CD4-positive, alpha-beta memory T cell (primary cell): ENCODE data around the gene NCOA5. TPM values are rescaled to one million over a fixed set of nuclear protein-coding genes. Genes with fewer than 3 reads are reported as not detected.

ENCODE experiments used
- CTCF ChIA-PET: fragments of 350-600 bp; sonication (Branson Sonifier 250); formaldehyde crosslinking; loops from one replicate; lab custom pipeline; 2021; ENCODE audit warnings: inconsistent platforms; ENCODE audit not compliant: partially characterized antibody; lab: Charles Lee
- POLR2A ChIA-PET: fragments of 350-600 bp; sonication (Branson Sonifier 250); formaldehyde crosslinking; loops from one replicate; lab custom pipeline; 2021; ENCODE audit not compliant: partially characterized antibody; lab: Charles Lee
- DNase-seq, 5 donors: peaks; one replicate each; pipeline versions ENCODE4 v3.0.0 to v3.0.0-alpha.2; 2020 to 2022; ENCODE audit warnings: mixed read lengths in 1 of 5
- H3K27ac ChIP-seq: one replicate; pipeline ENCODE4 v1.7.0; 2013; ENCODE audit warnings: low read depth, low read length
- H3K27me3 ChIP-seq: 2 replicates; pipeline ENCODE4 v1.7.0; 2013; ENCODE audit warnings: mild to moderate bottlenecking, low read length, moderate library complexity; ENCODE audit not compliant: insufficient read depth
- H3K36me3 ChIP-seq: 2 replicates; pipeline ENCODE4 v1.7.0; 2013; ENCODE audit warnings: mild to moderate bottlenecking, low read length, moderate library complexity; ENCODE audit not compliant: insufficient read depth
- H3K4me1 ChIP-seq: 2 replicates; pipeline ENCODE4 v1.7.0; 2013; ENCODE audit warnings: mild to moderate bottlenecking, low read length, moderate library complexity; ENCODE audit not compliant: insufficient read depth
- H3K4me3 ChIP-seq, 2 donors: one replicate each; pipeline ENCODE4 v1.7.0; 2013; ENCODE audit warnings: low read length in 2 of 2, mild to moderate bottlenecking in 1 of 2
- H3K9me3 ChIP-seq, 2 donors: one replicate each; pipeline ENCODE4 v1.7.0; 2013; ENCODE audit warnings: low read length in 2 of 2, control low read depth in 1 of 2; ENCODE audit not compliant: control insufficient read depth in 1 of 2
- H3K27ac Mint-ChIP-seq, 7 donors: one replicate each; pipeline ENCODE4 v1.8.0; 2020 to 2021; ENCODE audit warnings: mixed read lengths in 7 of 7, mild to moderate bottlenecking in 6 of 7, inconsistent platforms in 3 of 7, moderate library complexity in 3 of 7
- H3K27me3 Mint-ChIP-seq, 2 donors: one replicate each; pipeline ENCODE4 v1.8.0; 2020 to 2021; ENCODE audit warnings: mixed read lengths in 2 of 2
- H3K36me3 Mint-ChIP-seq, 2 donors: one replicate each; pipeline ENCODE4 v1.8.0; 2020 to 2021; ENCODE audit warnings: mixed read lengths in 2 of 2, inconsistent platforms in 1 of 2, mild to moderate bottlenecking in 1 of 2
- H3K4me1 Mint-ChIP-seq, 4 donors: one replicate each; pipeline ENCODE4 v1.8.0; 2020 to 2021; ENCODE audit warnings: mixed read lengths in 4 of 4, mild to moderate bottlenecking in 1 of 4
- H3K4me3 Mint-ChIP-seq, 8 donors: one replicate each; pipeline ENCODE4 v1.8.0; 2020 to 2021; ENCODE audit warnings: mixed read lengths in 8 of 8, mild to moderate bottlenecking in 7 of 8, moderate library complexity in 6 of 8, inconsistent platforms in 3 of 8
- H3K9me3 Mint-ChIP-seq, 8 donors: one replicate each; pipeline ENCODE4 v1.8.0; 2020 to 2021; ENCODE audit warnings: mixed read lengths in 8 of 8, mild to moderate bottlenecking in 5 of 8, inconsistent platforms in 3 of 8, moderate library complexity in 1 of 8
- intact Hi-C: fragments of 100-400 bp; cut with micrococcal nuclease; formaldehyde crosslinking; loops from one replicate; pipeline ENCODE4 v1.15.1; 2023
- polyA plus RNA-seq, 2 donors: library from polyadenylated mRNA; unstranded; fragments of 300-500 nt; fragmentation: Illumina TruSeq; gene quantifications; one replicate each; pipeline ENCODE4 v1.2.3, GENCODE V29; 2021
- total RNA-seq, 2 experiments: library from RNA; stranded (reverse); gene quantifications; one replicate each; pipeline ENCODE4 v1.2.3, GENCODE V29; 2021

NCOA5 gene
- total and polyA plus RNA-seq, 4 experiments from 2014 or later = 12.8 to 47.2 (median 38.6) TPM

DNA sequence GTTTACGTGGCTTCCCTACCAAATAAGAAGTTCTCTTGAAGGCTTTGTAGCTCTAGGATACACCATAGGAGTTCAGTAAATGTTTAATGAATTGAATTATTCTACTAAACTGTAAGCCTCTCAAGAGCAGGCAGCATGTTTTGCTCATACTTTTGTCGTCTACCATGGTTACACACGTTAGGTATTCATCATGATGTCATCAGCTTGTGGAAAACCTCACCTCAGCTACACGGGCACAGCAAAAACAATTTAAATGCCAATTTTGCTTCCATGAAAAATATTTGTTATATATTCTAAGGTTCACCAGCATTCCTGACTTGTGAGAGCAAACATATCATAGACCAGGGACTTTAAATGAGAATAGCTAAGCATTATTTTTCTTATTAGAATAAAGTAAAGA lies 16.7 kb downstream of the NCOA5 start:
- intact Hi-C loops = no loop called here
- peaks cover 39% of the 10 kb centered on the region for H3K36me3 ChIP-seq
- Mint-ChIP-seq H3K4me1 (peaks cover 0 to 10% (median 6%) of the 10 kb centered on the region in 4 donors), H3K9me3 (no peaks in the 10 kb centered on the region), H3K4me3 (no peak overlapping the region), H3K36me3 (peaks cover 42 to 44% of the 10 kb centered on the region in 2 donors), H3K27ac (no peak overlapping the region), H3K27me3 (no peaks in the 10 kb centered on the region)
- no peaks in the 10 kb centered on the region for H3K27me3 ChIP-seq
- no peak overlapping the region for H3K4me3 ChIP-seq
- DNase-seq = no peak
- no peaks in the 10 kb centered on the region for H3K4me1 ChIP-seq
- H3K27ac ChIP-seq = no peak overlapping the region
- POLR2A ChIA-PET = no interaction called here
- CTCF ChIA-PET = no interaction called here
- no peaks in the 10 kb centered on the region for H3K9me3 ChIP-seq

- H3K9me3 Mint-ChIP-seq = no peaks in the 10 kb centered on the region
- peaks cover 0 to 10% (median 5%) of the 10 kb centered on the region in 4 donors for H3K4me1 Mint-ChIP-seq
- no peaks in the 10 kb centered on the region for H3K27me3 Mint-ChIP-seq
- Histone ChIP-seq H3K27ac (no peak overlapping the region), H3K36me3 (peaks cover 44% of the 10 kb centered on the region), H3K4me3 (no peak overlapping the region), H3K4me1 (no peaks in the 10 kb centered on the region), H3K27me3 (no peaks in the 10 kb centered on the region), H3K9me3 (no peaks in the 10 kb centered on the region)
- DNase-seq = no peak
- H3K36me3 Mint-ChIP-seq = peaks cover 40 to 44% of the 10 kb centered on the region in 2 donors
- no peak overlapping the region for H3K27ac Mint-ChIP-seq
- ChIA-PET POLR2A (no interaction called here), CTCF (interaction anchor here (1.5 kb wide), 1 partner anchor 58 kb away, joined by 3 read pairs; no protein-coding TSS in a partner anchor)
- no peak overlapping the region for H3K4me3 Mint-ChIP-seq
- intact Hi-C loops = no loop called here
These were observed 18.2 kb downstream of the NCOA5 start for GRCh38 chr20:46071573-46071972.

GRCh38 chr20:46070215-46070900 lies 19.4 kb downstream of the NCOA5 start:
- intact Hi-C loops = no loop called here
- no peaks in the 10 kb centered on the region for H3K9me3 Mint-ChIP-seq
- CTCF ChIA-PET = interaction anchor here (1.5 kb wide), 1 partner anchor 57 kb away, joined by 3 read pairs; no protein-coding TSS in a partner anchor

DNA sequence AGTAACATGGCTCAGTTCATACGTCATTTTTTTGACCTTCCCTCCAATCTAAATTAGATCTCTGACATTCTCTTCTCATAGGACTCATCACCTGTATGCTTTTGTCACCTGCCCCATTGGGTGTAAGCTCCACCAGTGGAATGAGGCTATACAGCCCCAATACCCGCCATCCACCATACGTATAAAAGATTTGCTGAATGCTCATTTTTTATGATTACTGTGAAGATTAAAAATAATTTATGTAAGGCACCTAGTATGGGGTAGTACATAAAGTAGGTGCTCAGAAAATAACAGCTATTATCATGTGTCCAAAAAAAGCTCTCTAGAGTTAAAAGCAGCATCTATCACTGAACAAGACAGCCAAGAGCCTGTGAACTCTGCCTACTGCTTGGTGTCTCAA lies 24.1 kb downstream of the NCOA5 start:
- Histone ChIP-seq H3K4me1 (peaks cover 19% of the 10 kb centered on the region), H3K4me3 (no peak overlapping the region), H3K27ac (no peak overlapping the region), H3K36me3 (peaks cover 85% of the 10 kb centered on the region), H3K9me3 (no peaks in the 10 kb centered on the region), H3K27me3 (no peaks in the 10 kb centered on the region)
- Mint-ChIP-seq H3K4me1 (peaks cover 25 to 35% (median 31%) of the 10 kb centered on the region in 4 donors), H3K27ac (no peak overlapping the region), H3K9me3 (no peaks in the 10 kb centered on the region), H3K4me3 (no peak overlapping the region), H3K36me3 (peaks cover 70 to 74% of the 10 kb centered on the region in 2 donors), H3K27me3 (no peaks in the 10 kb centered on the region)
- ChIA-PET POLR2A (no interaction called here), CTCF (no interaction called here)
- intact Hi-C loops = no loop called here
- DNase-seq = no peak

More at GRCh38 chr20:46070215-46070900, 19.4 kb downstream of the NCOA5 start:
- Histone ChIP-seq H3K9me3 (no peaks in the 10 kb centered on the region), H3K27ac (no peak overlapping the region), H3K27me3 (no peaks in the 10 kb centered on the region), H3K4me3 (no peak overlapping the region), H3K36me3 (peaks cover 50% of the 10 kb centered on the region), H3K4me1 (no peaks in the 10 kb centered on the region)
- Mint-ChIP-seq H3K4me3 (no peak overlapping the region), H3K27me3 (no peaks in the 10 kb centered on the region), H3K4me1 (peaks cover 4 to 7% (median 5%) of the 10 kb centered on the region in 4 donors), H3K36me3 (peaks cover 41 to 48% of the 10 kb centered on the region in 2 donors), H3K27ac (no peak overlapping the region)
- POLR2A ChIA-PET = no interaction called here
- DNase-seq = no peak

DNA sequence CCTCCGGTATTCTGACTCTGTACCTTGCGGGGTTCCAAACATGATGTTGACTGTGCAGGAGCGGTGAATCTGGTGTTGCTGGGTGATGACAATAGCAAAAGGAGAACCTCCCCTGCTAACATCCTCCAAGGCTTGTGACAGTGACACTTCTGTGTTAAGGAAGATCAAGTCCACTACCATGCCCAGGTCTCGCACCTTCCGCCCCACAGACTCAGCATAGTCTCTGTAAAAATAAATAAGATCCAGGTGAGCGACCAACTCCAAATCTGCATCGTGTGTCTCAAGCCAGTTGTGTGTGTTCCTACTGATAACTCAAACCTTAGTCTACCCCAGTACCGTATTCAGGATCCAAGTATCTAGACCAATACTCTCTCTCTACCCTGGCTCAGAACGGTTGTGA lies 24.8 kb downstream of the NCOA5 start:
- ChIA-PET CTCF (no interaction called here), POLR2A (no interaction called here)
- Histone ChIP-seq H3K9me3 (no peaks in the 10 kb centered on the region), H3K27ac (no peak overlapping the region), H3K4me1 (peaks cover 26% of the 10 kb centered on the region), H3K36me3 (peaks cover 79% of the 10 kb centered on the region), H3K4me3 (no peak overlapping the region), H3K27me3 (no peaks in the 10 kb centered on the region)
- no peak overlapping the region for H3K4me3 Mint-ChIP-seq
- H3K4me1 Mint-ChIP-seq = peaks cover 32 to 41% (median 38%) of the 10 kb centered on the region in 4 donors
- no peak for DNase-seq
- H3K27me3 Mint-ChIP-seq = peaks cover 0 to 2% of the 10 kb centered on the region in 2 donors
- no peaks in the 10 kb centered on the region for H3K9me3 Mint-ChIP-seq
- H3K27ac Mint-ChIP-seq = no peak overlapping the region
- peaks cover 77 to 81% of the 10 kb centered on the region in 2 donors for H3K36me3 Mint-ChIP-seq
- intact Hi-C loops = no loop called here

DNA sequence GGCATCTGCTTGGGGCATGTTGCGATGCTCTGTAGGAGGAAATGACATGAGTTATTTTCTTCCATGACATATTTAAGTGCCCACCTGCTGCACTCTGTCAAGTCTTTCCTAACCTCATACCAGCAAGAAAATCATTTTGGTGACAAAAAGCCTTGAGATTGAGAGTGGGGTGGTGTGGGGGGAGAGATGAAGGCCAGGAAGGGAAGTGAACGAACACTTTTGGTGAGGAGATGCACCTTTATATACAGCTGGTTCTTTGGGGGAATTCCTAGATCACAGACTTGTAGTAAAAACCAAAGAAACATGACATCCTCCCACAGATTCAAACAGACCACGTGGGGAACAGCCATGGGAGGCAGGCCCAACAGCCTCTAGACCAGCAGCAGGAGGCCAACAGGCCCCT lies 26.1 kb downstream of the NCOA5 start:
- ChIA-PET CTCF (no interaction called here), POLR2A (no interaction called here)
- H3K4me3 ChIP-seq = no peak overlapping the region
- Mint-ChIP-seq H3K4me1 (peaks cover 45 to 53% (median 50%) of the 10 kb centered on the region in 4 donors), H3K27me3 (peaks cover 0 to 2% of the 10 kb centered on the region in 2 donors), H3K9me3 (no peaks in the 10 kb centered on the region), H3K36me3 (peaks cover 81 to 82% of the 10 kb centered on the region in 2 donors), H3K4me3 (peak overlapping the region in 4 of 8 donors; percentile 12 to 64 (median 20)), H3K27ac (peak overlapping the region in 1 of 7 donors; percentile 50)
- no peak for DNase-seq
- H3K9me3 ChIP-seq = no peaks in the 10 kb centered on the region
- intact Hi-C loops = no loop called here
- peaks cover 40% of the 10 kb centered on the region for H3K4me1 ChIP-seq
- H3K27ac ChIP-seq = no peak overlapping the region
- H3K27me3 ChIP-seq = peaks cover 5% of the 10 kb centered on the region
- peaks cover 69% of the 10 kb centered on the region for H3K36me3 ChIP-seq

- CTCF ChIA-PET = no interaction called here
These were observed 26.6 kb downstream of the NCOA5 start for GRCh38 chr20:46063151-46063550.

More at GRCh38 chr20:46063151-46063550, 26.6 kb downstream of the NCOA5 start:
- DNase-seq = no peak
- no peaks in the 10 kb centered on the region for H3K9me3 ChIP-seq
- Mint-ChIP-seq H3K27ac (no peak overlapping the region), H3K9me3 (no peaks in the 10 kb centered on the region), H3K4me3 (peak overlapping the region in 3 of 8 donors; percentile 12 to 64 (median 24)), H3K27me3 (peaks cover 0 to 2% of the 10 kb centered on the region in 2 donors), H3K4me1 (peaks cover 48 to 56% (median 53%) of the 10 kb centered on the region in 4 donors), H3K36me3 (peaks cover 76 to 77% of the 10 kb centered on the region in 2 donors)
- POLR2A ChIA-PET = no interaction called here
- intact Hi-C loops = no loop called here
- H3K27ac ChIP-seq = no peak overlapping the region
- H3K27me3 ChIP-seq = peaks cover 5% of the 10 kb centered on the region
- H3K4me1 ChIP-seq = peaks cover 45% of the 10 kb centered on the region
- H3K36me3 ChIP-seq = peaks cover 64% of the 10 kb centered on the region
- H3K4me3 ChIP-seq = no peak overlapping the region
